Duodenal mucosa (tissue), 2 donors: Measurements from ENCODE around the gene LRPPRC.

Experiments used
- H3K27ac ChIP-seq: one replicate; pipeline ENCODE4 v1.7.0; 2013; ENCODE audit warnings: low read depth, low read length
- H3K27me3 ChIP-seq, 2 donors: one replicate each; pipeline ENCODE4 v1.7.0; 2013; ENCODE audit warnings: low read length in 2 of 2, control low read depth in 1 of 2; ENCODE audit not compliant: insufficient read depth in 2 of 2, control insufficient read depth in 1 of 2
- H3K36me3 ChIP-seq, 2 donors: one replicate each; pipeline ENCODE4 v1.7.0; 2013; ENCODE audit warnings: low read length in 2 of 2, control low read depth in 1 of 2; ENCODE audit not compliant: insufficient read depth in 2 of 2, control insufficient read depth in 1 of 2
- H3K4me1 ChIP-seq, 2 donors: one replicate each; pipeline ENCODE4 v1.7.0; 2013; ENCODE audit warnings: low read length in 2 of 2, control low read depth in 1 of 2; ENCODE audit not compliant: insufficient read depth in 2 of 2, control insufficient read depth in 1 of 2
- H3K4me3 ChIP-seq, 2 donors: one replicate each; pipeline ENCODE4 v1.7.0; 2013; ENCODE audit warnings: low read length in 2 of 2, low read depth in 1 of 2
- H3K9ac ChIP-seq, 2 donors: one replicate each; pipeline ENCODE4 v1.7.0; 2013; ENCODE audit warnings: low read length in 2 of 2, low read depth in 1 of 2
- H3K9me3 ChIP-seq, 2 donors: one replicate each; pipeline ENCODE4 v1.7.0; 2013; ENCODE audit warnings: low read length in 2 of 2, control low read depth in 1 of 2; ENCODE audit not compliant: control insufficient read depth in 1 of 2

The LRPPRC gene

GRCh38 chr2:43985359-43985758, 10.4 kb downstream of the LRPPRC start:
- no peaks in the 10 kb centered on the region for H3K4me1 ChIP-seq
- peaks cover 0 to 20% of the 10 kb centered on the region in 2 donors for H3K36me3 ChIP-seq

GRCh38 chr2:43984533-43984932, 11.3 kb downstream of the LRPPRC start:
- Histone ChIP-seq H3K9ac (no peak overlapping the region), H3K4me1 (no peaks in the 10 kb centered on the region), H3K36me3 (peaks cover 3 to 20% of the 10 kb centered on the region in 2 donors), H3K9me3 (no peaks in the 10 kb centered on the region), H3K27ac (no peak overlapping the region), H3K27me3 (no peaks in the 10 kb centered on the region), H3K4me3 (no peak overlapping the region)

More at GRCh38 chr2:43985359-43985758, 10.4 kb downstream of the LRPPRC start:
- H3K27ac ChIP-seq, result no peak overlapping the region
- H3K9ac ChIP-seq, result no peak overlapping the region
- H3K27me3 ChIP-seq, result no peaks in the 10 kb centered on the region
- H3K9me3 ChIP-seq, result no peaks in the 10 kb centered on the region
- H3K4me3 ChIP-seq, result no peak overlapping the region

GRCh38 chr2:43980902-43981301, 14.9 kb downstream of the LRPPRC start:
- peaks cover 12 to 40% of the 10 kb centered on the region in 2 donors for H3K36me3 ChIP-seq
- no peak overlapping the region for H3K4me3 ChIP-seq
- no peaks in the 10 kb centered on the region for H3K4me1 ChIP-seq

GRCh38 chr2:43977677-43978375, 18.0 kb downstream of the LRPPRC start:
- no peak overlapping the region for H3K27ac ChIP-seq

More at GRCh38 chr2:43980902-43981301, 14.9 kb downstream of the LRPPRC start:
- Histone ChIP-seq H3K9ac (no peak overlapping the region), H3K27me3 (no peaks in the 10 kb centered on the region), H3K27ac (no peak overlapping the region), H3K9me3 (no peaks in the 10 kb centered on the region)

GRCh38 chr2:43960921-43961320, 34.9 kb downstream of the LRPPRC start:
- Histone ChIP-seq H3K27ac (no peak overlapping the region), H3K4me3 (no peak overlapping the region), H3K27me3 (no peaks in the 10 kb centered on the region), H3K9ac (no peak overlapping the region), H3K4me1 (no peaks in the 10 kb centered on the region), H3K36me3 (peaks cover 30 to 79% of the 10 kb centered on the region in 2 donors), H3K9me3 (no peaks in the 10 kb centered on the region)

More at GRCh38 chr2:43977677-43978375, 18.0 kb downstream of the LRPPRC start:
- Histone ChIP-seq H3K4me1 (no peaks in the 10 kb centered on the region), H3K9me3 (no peaks in the 10 kb centered on the region), H3K27me3 (no peaks in the 10 kb centered on the region), H3K4me3 (no peak overlapping the region), H3K36me3 (peaks cover 27 to 64% of the 10 kb centered on the region in 2 donors), H3K9ac (no peak overlapping the region)

GRCh38 chr2:43958397-43959275, 37.2 kb downstream of the LRPPRC start:
- peaks cover 41 to 82% of the 10 kb centered on the region in 2 donors for H3K36me3 ChIP-seq

GRCh38 chr2:43950383-43951008, 45.3 kb downstream of the LRPPRC start:
- H3K4me3 ChIP-seq, result no peak overlapping the region
- no peaks in the 10 kb centered on the region for H3K27me3 ChIP-seq
- H3K9me3 ChIP-seq, result no peaks in the 10 kb centered on the region
- H3K9ac ChIP-seq, result no peak overlapping the region
- no peak overlapping the region for H3K27ac ChIP-seq
- no peaks in the 10 kb centered on the region for H3K4me1 ChIP-seq
- H3K36me3 ChIP-seq, result peaks cover 32 to 62% of the 10 kb centered on the region in 2 donors

More at GRCh38 chr2:43958397-43959275, 37.2 kb downstream of the LRPPRC start:
- no peaks in the 10 kb centered on the region for H3K4me1 ChIP-seq
- H3K9me3 ChIP-seq, result no peaks in the 10 kb centered on the region
- H3K4me3 ChIP-seq, result no peak overlapping the region
- no peaks in the 10 kb centered on the region for H3K27me3 ChIP-seq
- no peak overlapping the region for H3K27ac ChIP-seq
- no peak overlapping the region for H3K9ac ChIP-seq

GRCh38 chr2:43948370-43948769, 47.4 kb downstream of the LRPPRC start:
- no peaks in the 10 kb centered on the region for H3K27me3 ChIP-seq
- H3K36me3 ChIP-seq, result peaks cover 40 to 67% of the 10 kb centered on the region in 2 donors
- H3K4me3 ChIP-seq, result no peak overlapping the region
- no peaks in the 10 kb centered on the region for H3K9me3 ChIP-seq
- H3K9ac ChIP-seq, result no peak overlapping the region
- H3K27ac ChIP-seq, result no peak overlapping the region
- H3K4me1 ChIP-seq, result no peaks in the 10 kb centered on the region

- H3K36me3 ChIP-seq, result peaks cover 34 to 68% of the 10 kb centered on the region in 2 donors
Observed at GRCh38 chr2:43946685-43947084, 49.1 kb downstream of the LRPPRC start.

GRCh38 chr2:43945439-43945838, 50.4 kb downstream of the LRPPRC start:
- no peak overlapping the region for H3K4me3 ChIP-seq
- peaks cover 34 to 58% of the 10 kb centered on the region in 2 donors for H3K36me3 ChIP-seq
- no peaks in the 10 kb centered on the region for H3K4me1 ChIP-seq
- no peak overlapping the region for H3K9ac ChIP-seq
- no peak overlapping the region for H3K27ac ChIP-seq
- H3K27me3 ChIP-seq, result no peaks in the 10 kb centered on the region
- no peaks in the 10 kb centered on the region for H3K9me3 ChIP-seq

More at GRCh38 chr2:43946685-43947084, 49.1 kb downstream of the LRPPRC start:
- H3K9me3 ChIP-seq, result no peaks in the 10 kb centered on the region
- H3K27me3 ChIP-seq, result no peaks in the 10 kb centered on the region
- no peaks in the 10 kb centered on the region for H3K4me1 ChIP-seq
- H3K4me3 ChIP-seq, result no peak overlapping the region
- no peak overlapping the region for H3K9ac ChIP-seq
- no peak overlapping the region for H3K27ac ChIP-seq
